Testis (tissue), 2 donors: ENCODE data around the gene NOM1.

ENCODE experiments used
- POLR2A ChIP-seq: fragments of 450-650 bp; IDR thresholded peaks from one replicate; pipeline ENCODE4 v1.6.1; 2017; ENCODE audit warnings: antibody characterized with exemption, mild to moderate bottlenecking, moderate library complexity
- TF ChIP-seq, protein P1 (sequence below), 3 experiments: fragments of 450-650 bp in 2 of 3; fragments of 200-600 bp in 1 of 3; sonication (generic) in 1 of 3; IDR thresholded peaks; one replicate each; pipeline ENCODE4 v1.5.1; 2016 to 2019; ENCODE audit warnings: antibody characterized with exemption in 3 of 3, mild to moderate bottlenecking in 2 of 3, moderate library complexity in 1 of 3

GRCh38 chr7:157017603-157018327 is 68.3 kb downstream of the NOM1 start:
- TF ChIP-seq, protein P1, sequence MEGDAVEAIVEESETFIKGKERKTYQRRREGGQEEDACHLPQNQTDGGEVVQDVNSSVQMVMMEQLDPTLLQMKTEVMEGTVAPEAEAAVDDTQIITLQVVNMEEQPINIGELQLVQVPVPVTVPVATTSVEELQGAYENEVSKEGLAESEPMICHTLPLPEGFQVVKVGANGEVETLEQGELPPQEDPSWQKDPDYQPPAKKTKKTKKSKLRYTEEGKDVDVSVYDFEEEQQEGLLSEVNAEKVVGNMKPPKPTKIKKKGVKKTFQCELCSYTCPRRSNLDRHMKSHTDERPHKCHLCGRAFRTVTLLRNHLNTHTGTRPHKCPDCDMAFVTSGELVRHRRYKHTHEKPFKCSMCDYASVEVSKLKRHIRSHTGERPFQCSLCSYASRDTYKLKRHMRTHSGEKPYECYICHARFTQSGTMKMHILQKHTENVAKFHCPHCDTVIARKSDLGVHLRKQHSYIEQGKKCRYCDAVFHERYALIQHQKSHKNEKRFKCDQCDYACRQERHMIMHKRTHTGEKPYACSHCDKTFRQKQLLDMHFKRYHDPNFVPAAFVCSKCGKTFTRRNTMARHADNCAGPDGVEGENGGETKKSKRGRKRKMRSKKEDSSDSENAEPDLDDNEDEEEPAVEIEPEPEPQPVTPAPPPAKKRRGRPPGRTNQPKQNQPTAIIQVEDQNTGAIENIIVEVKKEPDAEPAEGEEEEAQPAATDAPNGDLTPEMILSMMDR (IDR thresholded peaks at IDR 0.05), result no peak
- no peak for TF ChIP-seq POLR2A
